ENCODE results near the gene PADI6. TPM values are rescaled to one million over a fixed set of nuclear protein-coding genes. Genes with fewer than 3 reads are reported as not detected.

PADI6 gene
- total and polyA plus RNA-seq, 9 of the 15 experiments (the other 6 are each of a cell fraction or from before 2014, with no cell fraction given), result not detected

- no TSS peak for BruUV-seq (replicated peaks)
- DNase-seq (ENCODE audit: extremely low read depth in 1 of 4, low spot score in 3 of 4) (no peak), ATAC-seq (no peak), FAIRE-seq (no peak)
- Histone ChIP-seq H3K9me1 (ENCODE audit: control insufficient read depth, insufficient read depth, low read length) (no peaks in the 10 kb centered on the region), H3K27ac (ENCODE audit: extremely low read depth, low read depth, low read length) (no peak overlapping the region), H3K9me3 (replicated peaks; ENCODE audit: control insufficient read depth, insufficient read depth, low read depth, low read length) (no peaks in the 10 kb centered on the region; the same call in 1 of the 2 replicates), H3K4me1 (replicated peaks in 1 of 2; ENCODE audit: control insufficient read depth in 2 of 2, insufficient read depth in 2 of 2, low read length in 2 of 2) (no peaks in the 10 kb centered on the region; a peak in 1 of 5 replicates), H2AFZ (ENCODE audit: low read depth, low read length) (no peak overlapping the region), H3K9ac (ENCODE audit: insufficient read depth in 1 of 2, low read depth in 2 of 2, low read length in 2 of 2) (no peak overlapping the region), H3K4me3 (no peak overlapping the region), H3K79me2 (ENCODE audit: control insufficient read depth, insufficient read depth, low read length) (no peaks in the 10 kb centered on the region), H3K27me3 (ENCODE audit: control insufficient read depth in 2 of 2, insufficient read depth in 2 of 2, low read length in 2 of 2) (peaks cover 14 to 36% of the 10 kb centered on the region in 2 experiments), H3K4me2 (ENCODE audit: insufficient read depth, low read length) (no peak overlapping the region), H3K36me3 (ENCODE audit: control insufficient read depth, insufficient read depth, low read length) (no peaks in the 10 kb centered on the region), H4K20me1 (replicated peaks; ENCODE audit: control insufficient read depth, insufficient read depth, low read length) (no peaks in the 10 kb centered on the region)
- WGBS (ENCODE audit: insufficient coverage, low coverage, missing lambda C conversion rate), result 0% methylated on average over 7 of the region's 7 CpGs
- POLR2A ChIA-PET, result interaction anchor here (0.6 kb wide), 3 partner anchors 66 to 1076 kb away, joined by 3 read pairs; no protein-coding TSS in a partner anchor
- CTCF ChIA-PET (ENCODE audit: low intra/inter-chr PET ratio), result no interaction called here
- intact Hi-C loops (cut with micrococcal nuclease) (loop anchor here (10.0 kb wide), 2 partner anchors 154 to 276 kb away; partner anchors contain the start of gene SDHB), in situ Hi-C loops (cut with MboI) (loop anchor here (5.0 kb wide), 1 partner anchor 204 kb away; no protein-coding TSS in a partner anchor)
- TF ChIP-seq KDM1A (IDR thresholded peaks at IDR 0.05) (no peak), HDAC3 (IDR thresholded peaks at IDR 0.05; ENCODE audit: borderline replicate concordance, partially characterized antibody) (no peak), IRF2 (CRISPR knock-in tag; IDR thresholded peaks at IDR 0.05) (no peak), IRF9 (tag; IDR thresholded peaks at IDR 0.05) (no peak), SIN3A (IDR thresholded peaks at IDR 0.05; ENCODE audit: borderline replicate concordance in 2 of 2, control insufficient read depth in 1 of 2, low read depth in 2 of 2, low read length in 2 of 2) (no peak), ZNF253 (CRISPR knock-in tag; conservative IDR thresholded peaks at IDR 0.05) (no peak), MEIS2 (IDR thresholded peaks at IDR 0.05; ENCODE audit: partially characterized antibody) (no peak), ZBTB7A (IDR thresholded peaks at IDR 0.05; ENCODE audit: borderline replicate concordance, control insufficient read depth, low read depth, low read length) (no peak), SRSF3 (IDR thresholded peaks at IDR 0.05; ENCODE audit: insufficient read depth, low read length) (no peak)
- TF ChIP-seq, protein P1, sequence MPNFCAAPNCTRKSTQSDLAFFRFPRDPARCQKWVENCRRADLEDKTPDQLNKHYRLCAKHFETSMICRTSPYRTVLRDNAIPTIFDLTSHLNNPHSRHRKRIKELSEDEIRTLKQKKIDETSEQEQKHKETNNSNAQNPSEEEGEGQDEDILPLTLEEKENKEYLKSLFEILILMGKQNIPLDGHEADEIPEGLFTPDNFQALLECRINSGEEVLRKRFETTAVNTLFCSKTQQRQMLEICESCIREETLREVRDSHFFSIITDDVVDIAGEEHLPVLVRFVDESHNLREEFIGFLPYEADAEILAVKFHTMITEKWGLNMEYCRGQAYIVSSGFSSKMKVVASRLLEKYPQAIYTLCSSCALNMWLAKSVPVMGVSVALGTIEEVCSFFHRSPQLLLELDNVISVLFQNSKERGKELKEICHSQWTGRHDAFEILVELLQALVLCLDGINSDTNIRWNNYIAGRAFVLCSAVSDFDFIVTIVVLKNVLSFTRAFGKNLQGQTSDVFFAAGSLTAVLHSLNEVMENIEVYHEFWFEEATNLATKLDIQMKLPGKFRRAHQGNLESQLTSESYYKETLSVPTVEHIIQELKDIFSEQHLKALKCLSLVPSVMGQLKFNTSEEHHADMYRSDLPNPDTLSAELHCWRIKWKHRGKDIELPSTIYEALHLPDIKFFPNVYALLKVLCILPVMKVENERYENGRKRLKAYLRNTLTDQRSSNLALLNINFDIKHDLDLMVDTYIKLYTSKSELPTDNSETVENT (CRISPR knock-in tag; IDR thresholded peaks at IDR 0.05), result no peak
- TF ChIP-seq, protein P2, sequence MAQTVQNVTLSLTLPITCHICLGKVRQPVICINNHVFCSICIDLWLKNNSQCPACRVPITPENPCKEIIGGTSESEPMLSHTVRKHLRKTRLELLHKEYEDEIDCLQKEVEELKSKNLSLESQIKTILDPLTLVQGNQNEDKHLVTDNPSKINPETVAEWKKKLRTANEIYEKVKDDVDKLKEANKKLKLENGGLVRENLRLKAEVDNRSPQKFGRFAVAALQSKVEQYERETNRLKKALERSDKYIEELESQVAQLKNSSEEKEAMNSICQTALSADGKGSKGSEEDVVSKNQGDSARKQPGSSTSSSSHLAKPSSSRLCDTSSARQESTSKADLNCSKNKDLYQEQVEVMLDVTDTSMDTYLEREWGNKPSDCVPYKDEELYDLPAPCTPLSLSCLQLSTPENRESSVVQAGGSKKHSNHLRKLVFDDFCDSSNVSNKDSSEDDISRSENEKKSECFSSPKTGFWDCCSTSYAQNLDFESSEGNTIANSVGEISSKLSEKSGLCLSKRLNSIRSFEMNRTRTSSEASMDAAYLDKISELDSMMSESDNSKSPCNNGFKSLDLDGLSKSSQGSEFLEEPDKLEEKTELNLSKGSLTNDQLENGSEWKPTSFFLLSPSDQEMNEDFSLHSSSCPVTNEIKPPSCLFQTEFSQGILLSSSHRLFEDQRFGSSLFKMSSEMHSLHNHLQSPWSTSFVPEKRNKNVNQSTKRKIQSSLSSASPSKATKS (CRISPR knock-in tag; IDR thresholded peaks at IDR 0.05), result no peak
- TF ChIP-seq, protein P3, sequence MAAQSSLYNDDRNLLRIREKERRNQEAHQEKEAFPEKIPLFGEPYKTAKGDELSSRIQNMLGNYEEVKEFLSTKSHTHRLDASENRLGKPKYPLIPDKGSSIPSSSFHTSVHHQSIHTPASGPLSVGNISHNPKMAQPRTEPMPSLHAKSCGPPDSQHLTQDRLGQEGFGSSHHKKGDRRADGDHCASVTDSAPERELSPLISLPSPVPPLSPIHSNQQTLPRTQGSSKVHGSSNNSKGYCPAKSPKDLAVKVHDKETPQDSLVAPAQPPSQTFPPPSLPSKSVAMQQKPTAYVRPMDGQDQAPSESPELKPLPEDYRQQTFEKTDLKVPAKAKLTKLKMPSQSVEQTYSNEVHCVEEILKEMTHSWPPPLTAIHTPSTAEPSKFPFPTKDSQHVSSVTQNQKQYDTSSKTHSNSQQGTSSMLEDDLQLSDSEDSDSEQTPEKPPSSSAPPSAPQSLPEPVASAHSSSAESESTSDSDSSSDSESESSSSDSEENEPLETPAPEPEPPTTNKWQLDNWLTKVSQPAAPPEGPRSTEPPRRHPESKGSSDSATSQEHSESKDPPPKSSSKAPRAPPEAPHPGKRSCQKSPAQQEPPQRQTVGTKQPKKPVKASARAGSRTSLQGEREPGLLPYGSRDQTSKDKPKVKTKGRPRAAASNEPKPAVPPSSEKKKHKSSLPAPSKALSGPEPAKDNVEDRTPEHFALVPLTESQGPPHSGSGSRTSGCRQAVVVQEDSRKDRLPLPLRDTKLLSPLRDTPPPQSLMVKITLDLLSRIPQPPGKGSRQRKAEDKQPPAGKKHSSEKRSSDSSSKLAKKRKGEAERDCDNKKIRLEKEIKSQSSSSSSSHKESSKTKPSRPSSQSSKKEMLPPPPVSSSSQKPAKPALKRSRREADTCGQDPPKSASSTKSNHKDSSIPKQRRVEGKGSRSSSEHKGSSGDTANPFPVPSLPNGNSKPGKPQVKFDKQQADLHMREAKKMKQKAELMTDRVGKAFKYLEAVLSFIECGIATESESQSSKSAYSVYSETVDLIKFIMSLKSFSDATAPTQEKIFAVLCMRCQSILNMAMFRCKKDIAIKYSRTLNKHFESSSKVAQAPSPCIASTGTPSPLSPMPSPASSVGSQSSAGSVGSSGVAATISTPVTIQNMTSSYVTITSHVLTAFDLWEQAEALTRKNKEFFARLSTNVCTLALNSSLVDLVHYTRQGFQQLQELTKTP (IDR thresholded peaks at IDR 0.05; ENCODE audit: low read depth in 1 of 2, partially characterized antibody in 2 of 2), result no peak
Measured at GRCh38 chr1:17330856-17331255, 41.1 kb upstream of the PADI6 start.
